Activated T-helper 1 cell treated with anti-CD3 and anti-CD28 coated beads, Interleukin-12 subunit alpha, Interleukin-12 subunit beta, Interleukin-2, Interleukin-4 antibody, amounts not matched to agents 30 ng/mL and 10 ng/mL and 1 ng/mL, durations not matched to agents 14 hours and 24 hours and 36 hours (primary cell): ENCODE data around the gene ZMYM4. TPM values are rescaled to one million over a fixed set of nuclear protein-coding genes. Genes with fewer than 3 reads are reported as not detected.
"Not testable (repeated sequence)": the region's sequence is repeated elsewhere in the genome, so short reads cannot be mapped to it uniquely, and the experiment has no call there.

ENCODE experiments used
- DNase-seq: peaks from one replicate; pipeline ENCODE4 v3.0.0; 2021; ENCODE audit warnings: low spot score
- H3K27ac Mint-ChIP-seq: one replicate; pipeline ENCODE4 v1.8.0; 2021; ENCODE audit warnings: mild to moderate bottlenecking, mixed read lengths
- H3K27me3 Mint-ChIP-seq: one replicate; pipeline ENCODE4 v1.8.0; 2022; ENCODE audit warnings: mild to moderate bottlenecking, moderate library complexity, mixed read lengths; ENCODE audit not compliant: insufficient read depth
- H3K36me3 Mint-ChIP-seq: one replicate; pipeline ENCODE4 v1.8.0; 2021; ENCODE audit warnings: low read depth, mixed read lengths
- H3K4me1 Mint-ChIP-seq: one replicate; pipeline ENCODE4 v1.8.0; 2021; ENCODE audit warnings: low read depth, mixed read lengths
- H3K4me3 Mint-ChIP-seq: one replicate; pipeline ENCODE4 v1.8.0; 2021; ENCODE audit warnings: mild to moderate bottlenecking, moderate library complexity, mixed read lengths
- H3K9me3 Mint-ChIP-seq: one replicate; pipeline ENCODE4 v1.8.0; 2021; ENCODE audit warnings: mixed read lengths
- intact Hi-C: fragments of 100-400 bp; cut with micrococcal nuclease; formaldehyde crosslinking; loops from one replicate; pipeline ENCODE4 v1.15.1; 2024
- total RNA-seq: library from RNA; stranded (reverse); gene quantifications from 2 replicates; pipeline ENCODE4 v1.2.3, GENCODE V29; 2022

The ZMYM4 gene
- total RNA-seq, 1 donor from 2014 or later, result 25.1 TPM

- H3K4me3 Mint-ChIP-seq, result no peak overlapping the region
- H3K27ac Mint-ChIP-seq, result no peak overlapping the region
- intact Hi-C loops, result no loop called here
- DNase-seq, result no peak
- H3K36me3 Mint-ChIP-seq, result peaks cover 56% of the 10 kb centered on the region
- H3K9me3 Mint-ChIP-seq, result peaks cover 26% of the 10 kb centered on the region
- peaks cover 46% of the 10 kb centered on the region for H3K4me1 Mint-ChIP-seq
- H3K27me3 Mint-ChIP-seq, result no peaks in the 10 kb centered on the region
These were observed 192.3 kb downstream of the ZMYM4 start for GRCh38 chr1:35460796-35461195.

- Mint-ChIP-seq H3K9me3 (peaks cover 29% of the 10 kb centered on the region), H3K4me1 (peaks cover 39% of the 10 kb centered on the region), H3K27ac (peak overlapping the region; percentile 55), H3K4me3 (no peak overlapping the region), H3K27me3 (no peaks in the 10 kb centered on the region), H3K36me3 (peaks cover 57% of the 10 kb centered on the region)
- intact Hi-C loops, result no loop called here
- no peak for DNase-seq
These were observed 193.6 kb downstream of the ZMYM4 start for GRCh38 chr1:35461966-35462651.

GRCh38 chr1:35463232-35463631 lies 194.7 kb downstream of the ZMYM4 start:
- intact Hi-C loops, result no loop called here
- DNase-seq, result no peak
- Mint-ChIP-seq H3K27ac (no peak overlapping the region), H3K4me1 (peaks cover 35% of the 10 kb centered on the region), H3K36me3 (peaks cover 61% of the 10 kb centered on the region), H3K27me3 (no peaks in the 10 kb centered on the region), H3K9me3 (peaks cover 29% of the 10 kb centered on the region), H3K4me3 (no peak overlapping the region)

GRCh38 chr1:35463749-35464148 lies 195.2 kb downstream of the ZMYM4 start:
- Mint-ChIP-seq H3K4me1 (peaks cover 33% of the 10 kb centered on the region), H3K36me3 (peaks cover 63% of the 10 kb centered on the region), H3K9me3 (peaks cover 29% of the 10 kb centered on the region)
- intact Hi-C loops, H3K4me3 Mint-ChIP-seq, H3K27me3 Mint-ChIP-seq, DNase-seq, H3K27ac Mint-ChIP-seq: not testable (repeated sequence)

- peaks cover 29% of the 10 kb centered on the region for H3K9me3 Mint-ChIP-seq
- no peaks in the 10 kb centered on the region for H3K27me3 Mint-ChIP-seq
- no peak overlapping the region for H3K27ac Mint-ChIP-seq
- H3K36me3 Mint-ChIP-seq, result peaks cover 70% of the 10 kb centered on the region
- no peak overlapping the region for H3K4me3 Mint-ChIP-seq
- intact Hi-C loops, result no loop called here
- no peak for DNase-seq
- H3K4me1 Mint-ChIP-seq, result peaks cover 28% of the 10 kb centered on the region
These were observed 197.6 kb downstream of the ZMYM4 start for GRCh38 chr1:35466120-35466519.

- H3K4me1 Mint-ChIP-seq, result peaks cover 13% of the 10 kb centered on the region
- H3K4me3 Mint-ChIP-seq, result no peak overlapping the region
- no peak for DNase-seq
- intact Hi-C loops, result loop anchor here (5.0 kb wide), 1 partner anchor 36 kb away; no protein-coding TSS in a partner anchor
- H3K27ac Mint-ChIP-seq, result no peak overlapping the region
- no peaks in the 10 kb centered on the region for H3K27me3 Mint-ChIP-seq
- peaks cover under 1% of the 10 kb centered on the region for H3K9me3 Mint-ChIP-seq
- peaks cover 47% of the 10 kb centered on the region for H3K36me3 Mint-ChIP-seq
These were observed 202.6 kb downstream of the ZMYM4 start for GRCh38 chr1:35470977-35471613.

Other genes starting within 250 kb of the ZMYM4 start
- gene ZMYM6, start 236.8 kb upstream of the ZMYM4 start, total RNA-seq, result 20.7 and 24.6 TPM in 2 replicates
- gene ZMYM1, start 189.3 kb upstream of the ZMYM4 start, total RNA-seq, result 3.3 and 5.3 TPM in 2 replicates
- 398 and 404 TPM in 2 replicates for gene SFPQ, start 75.6 kb upstream of the ZMYM4 start, total RNA-seq